K562 (cell line): ENCODE data around the gene RBMS1. TPM values are rescaled to one million over a fixed set of nuclear protein-coding genes. Genes with fewer than 3 reads are reported as not detected.

ENCODE experiments used
- ATAC-seq: fragments of 200-7000 bp; cut with Tn5 transposase; 3 replicates; pipeline ENCODE4 v1.9.1; 2020; ENCODE audit warnings: moderate library complexity
- BruUV-seq: library from RNA; stranded (reverse); fragments of 400-500 nt; replicated peaks from 2 replicates; lab custom pipeline; 2021; lab: Mats Ljungman, UMichigan
- CTCF ChIA-PET: fragments of 300-600 bp; formaldehyde crosslinking; extraction: SDS; loops from one replicate; lab custom pipeline; 2021; ENCODE audit warnings: low intra/inter-chr PET ratio; lab: Yijun Ruan, JAX
- POLR2A ChIA-PET: fragments of 300-600, 350-650 bp; sonication (Branson Sonifier 250); formaldehyde crosslinking; extraction: SDS; loops from one replicate; lab custom pipeline; 2021; ENCODE audit warnings: antibody characterized with exemption, inconsistent platforms; lab: Yijun Ruan, JAX
- DNase-seq, 4 experiments: peaks; one replicate each; pipeline versions ENCODE4 v3.0.0 to v3.0.0-alpha.2; 2011 to 2018; ENCODE audit warnings: low spot score in 3 of 4, mixed read lengths in 3 of 4; ENCODE audit errors: extremely low read depth in 1 of 4
- FAIRE-seq: peaks from 2 replicates; lab custom pipeline; 2011; peaks lifted over from hg19 to GRCh38; lab: Jason Lieb, UNC
- H2AFZ ChIP-seq: 2 replicates; pipeline ENCODE4 v1.6.0; 2011; ENCODE audit warnings: low read depth, low read length, control low read depth, inconsistent platforms
- H3K27ac ChIP-seq: fragments of 200-600 bp; 3 replicates; pipeline ENCODE4 v1.8.0; 2011; ENCODE audit warnings: low read depth, mild to moderate bottlenecking, control low read depth, inconsistent platforms, low read length, moderate library complexity, mixed read lengths; ENCODE audit errors: extremely low read depth
- H3K27me3 ChIP-seq, 2 experiments: fragments of 300-600 bp in 1 of 2; 2 replicates in 1 of 2; 3 replicates in 1 of 2; pipeline versions ENCODE4 v1.6.0 to v1.8.0; 2011; ENCODE audit warnings: inconsistent platforms in 2 of 2, low read length in 2 of 2, mild to moderate bottlenecking in 1 of 2, mixed read lengths in 1 of 2, moderate library complexity in 1 of 2; ENCODE audit not compliant: control insufficient read depth in 2 of 2, insufficient read depth in 2 of 2
- H3K36me3 ChIP-seq: fragments of 300-600 bp; 3 replicates; pipeline ENCODE4 v1.8.0; 2011; ENCODE audit warnings: mild to moderate bottlenecking, low read length, inconsistent platforms; ENCODE audit not compliant: control insufficient read depth, insufficient read depth
- H3K4me1 ChIP-seq, 2 experiments: fragments of 200-600 bp in 1 of 2; replicated peaks in 1 of 2; 2 replicates in 1 of 2; 3 replicates in 1 of 2; pipeline versions ENCODE4 v1.5.1 to v1.8.0; 2011; ENCODE audit warnings: inconsistent platforms in 2 of 2, low read length in 2 of 2, mild to moderate bottlenecking in 1 of 2, mixed read lengths in 1 of 2, moderate library complexity in 1 of 2; ENCODE audit not compliant: control insufficient read depth in 2 of 2, insufficient read depth in 2 of 2
- H3K4me2 ChIP-seq: 2 replicates; pipeline ENCODE4 v1.6.1; 2011; ENCODE audit warnings: low read length, control low read depth, inconsistent platforms, mixed read lengths; ENCODE audit not compliant: insufficient read depth
- H3K4me3 ChIP-seq: fragments of 200-600 bp; sonication (generic), shearing (Covaris generic); 2 replicates; pipeline ENCODE4 v1.5.1; 2016; ENCODE audit warnings: control low read depth, inconsistent platforms
- H3K79me2 ChIP-seq: fragments of 200-600 bp; 3 replicates; pipeline ENCODE4 v1.8.0; 2011; ENCODE audit warnings: low read length, inconsistent platforms; ENCODE audit not compliant: control insufficient read depth, insufficient read depth
- H3K9ac ChIP-seq, 2 experiments: 2 replicates each; pipeline versions ENCODE4 v1.6.0 to v1.6.1; 2011; ENCODE audit warnings: low read depth in 2 of 2, low read length in 2 of 2, control low read depth in 1 of 2, inconsistent platforms in 1 of 2, mild to moderate bottlenecking in 1 of 2, mixed read lengths in 1 of 2; ENCODE audit not compliant: insufficient read depth in 1 of 2
- H3K9me1 ChIP-seq: one replicate; pipeline ENCODE4 v1.6.0; 2011; ENCODE audit warnings: inconsistent platforms, mild to moderate bottlenecking, low read length, moderate library complexity; ENCODE audit not compliant: control insufficient read depth, insufficient read depth
- H3K9me3 ChIP-seq: replicated peaks from 2 replicates; pipeline ENCODE4 v1.5.1; 2011; ENCODE audit warnings: low read depth, low read length, inconsistent platforms; ENCODE audit not compliant: control insufficient read depth, insufficient read depth
- H4K20me1 ChIP-seq: replicated peaks from 2 replicates; pipeline ENCODE4 v1.6.1; 2011; ENCODE audit warnings: low read length, inconsistent platforms, mixed read lengths; ENCODE audit not compliant: control insufficient read depth, insufficient read depth
- ARID4B ChIP-seq: sonication (generic); formaldehyde crosslinking; IDR thresholded peaks from 2 replicates; pipeline ENCODE4 v1.8.0; 2022; ENCODE audit warnings: mild to moderate bottlenecking, missing genetic modification reagents
- BCOR ChIP-seq: fragments of 450-650 bp; IDR thresholded peaks from 2 replicates; pipeline ENCODE4 v1.6.1; 2016
- CTBP1 ChIP-seq: fragments of 450-650 bp; IDR thresholded peaks from 2 replicates; pipeline ENCODE4 v1.6.1; 2016; ENCODE audit warnings: borderline replicate concordance
- ETS1 ChIP-seq: conservative IDR thresholded peaks from 2 replicates; pipeline ENCODE4 v1.6.1; 2011; ENCODE audit warnings: low read depth, mild to moderate bottlenecking, low read length; ENCODE audit not compliant: control insufficient read depth
- GATAD2B ChIP-seq: fragments of 450-650 bp; IDR thresholded peaks from 2 replicates; pipeline ENCODE4 v1.6.1; 2017; ENCODE audit warnings: mild to moderate bottlenecking, borderline replicate concordance
- HIVEP1 ChIP-seq: fragments of 250-450 bp; sonication (Bioruptor Pico); IDR thresholded peaks from 2 replicates; pipeline ENCODE4 v1.4.0; 2020; ENCODE audit warnings: mild to moderate bottlenecking
- HNRNPUL1 ChIP-seq: fragments of 200-400 bp; formaldehyde crosslinking; IDR thresholded peaks from 2 replicates; pipeline ENCODE4 v1.6.1; 2017; ENCODE audit warnings: low read length
- MXI1 ChIP-seq: IDR thresholded peaks from 2 replicates; pipeline ENCODE4 v1.6.1; 2011; ENCODE audit warnings: low read depth, mild to moderate bottlenecking, improper control_type of control experiment, low read length
- NUFIP1 ChIP-seq: fragments of 450-650 bp; IDR thresholded peaks from 2 replicates; pipeline ENCODE4 v1.6.1; 2018; ENCODE audit not compliant: partially characterized antibody
- POLR2AphosphoS2 ChIP-seq: IDR thresholded peaks from 2 replicates; pipeline ENCODE4 v1.6.1; 2012; ENCODE audit warnings: low read length, improper control_type of control experiment
- PTRF ChIP-seq: fragments of 450-650 bp; IDR thresholded peaks from 2 replicates; pipeline ENCODE4 v1.6.1; 2016; ENCODE audit warnings: mild to moderate bottlenecking, missing genetic modification characterization, missing compliant biosample characterization
- RFX7 ChIP-seq: fragments of 250-450 bp; sonication (Bioruptor Pico); IDR thresholded peaks from 2 replicates; pipeline ENCODE4 v1.5.1; 2021; ENCODE audit warnings: mild to moderate bottlenecking
- U2AF2 ChIP-seq: fragments of 200-400 bp; formaldehyde crosslinking; optimal IDR thresholded peaks from 2 replicates; pipeline ENCODE3; 2017; ENCODE audit warnings: low read depth, mild to moderate bottlenecking, low read length
- ZFX ChIP-seq: sonication (generic); formaldehyde crosslinking; IDR thresholded peaks from 2 replicates; pipeline ENCODE4 v1.8.0; 2022; ENCODE audit warnings: mild to moderate bottlenecking, missing genetic modification reagents, moderate library complexity
- ZNF133 ChIP-seq: fragments of 250-450 bp; sonication (Bioruptor Pico); IDR thresholded peaks from 2 replicates; pipeline ENCODE4 v1.4.0; 2020; ENCODE audit warnings: mild to moderate bottlenecking
- ZNF764 ChIP-seq: fragments of 250-450 bp; sonication (Bioruptor Pico); IDR thresholded peaks from 2 replicates; pipeline ENCODE4 v1.4.0; 2020; ENCODE audit warnings: low read depth, mild to moderate bottlenecking, moderate library complexity
- ZNF778 ChIP-seq: fragments of 450-650 bp; formaldehyde crosslinking; IDR thresholded peaks from 2 replicates; pipeline ENCODE4 v1.4.0; 2020; ENCODE audit warnings: mild to moderate bottlenecking, moderate library complexity
- WGBS: fragments of 100-300 bp; shearing (Covaris generic); methylation state at CpG from one replicate; pipeline ENCODE4 v1.1.6; 2016; ENCODE audit warnings: low coverage, mixed read lengths; ENCODE audit not compliant: insufficient coverage; ENCODE audit errors: missing lambda C conversion rate; 5-methylcytosine and 5-hydroxymethylcytosine counted together
- in situ Hi-C: fragments of 300-500 bp; cut with MboI; formaldehyde crosslinking; loops from 4 replicates; pipeline ENCODE4 v1.15.0; 2018; ENCODE audit warnings: inconsistent platforms, mixed read lengths
- intact Hi-C: fragments of 100-400 bp; cut with micrococcal nuclease; formaldehyde crosslinking; loops from 2 replicates; pipeline ENCODE4 v1.14.2; 2022
- polyA plus RNA-seq, 8 experiments: library from polyadenylated mRNA; depleted of rRNA in 4 of 8; stranded (reverse) in 5 of 8; unstranded in 3 of 8; fragments of >200 nt; fragmentation: Nextera tagmentation in 2 of 8; fragmentation: Illumina TruSeq in 1 of 8; extraction: Ambion mirVana in 2 of 8; extraction: Trizol in 1 of 8; gene quantifications; 2 replicates each; pipeline versions ENCODE4 v1.2.1 to v1.2.3, GENCODE V29; 2011 to 2014; ENCODE audit warnings: inconsistent platforms in 1 of 8, missing spikeins in 1 of 8
- total RNA-seq, 7 experiments: library from RNA; depleted of rRNA in 6 of 7; stranded (reverse); fragments of >200 nt in 6 of 7; fragmentation: Illumina TruSeq in 2 of 7; extraction: Trizol in 2 of 7; gene quantifications; 2 replicates each; pipeline versions ENCODE4 v1.2.1 to v1.2.3, GENCODE V29; 2011 to 2021; ENCODE audit warnings: low replicate concordance in 1 of 7

Gene RBMS1
- total and polyA plus RNA-seq, 9 of the 15 experiments (the other 6 are each of a cell fraction or from before 2014, with no cell fraction given): 0.04 to 0.31 (median 0.09) TPM; not detected in 6

- TF ChIP-seq NUFIP1 (no peak), BCOR (no peak), HIVEP1 (CRISPR knock-in tag) (no peak), ZNF133 (CRISPR knock-in tag) (no peak), ZFX (CRISPR knock-in tag) (no peak), U2AF2 (no peak)
Measured at GRCh38 chr2:160459538-160460332, 33.9 kb downstream of the RBMS1 start (continued).

- no peaks in the 10 kb centered on the region for H3K4me1 ChIP-seq
- intact Hi-C loops: no loop called here
- TF ChIP-seq ARID4B (CRISPR knock-in tag): no peak
- TF ChIP-seq GATAD2B: no peak
- TF ChIP-seq MXI1: no peak
- TF ChIP-seq RFX7 (CRISPR knock-in tag): no peak
- TF ChIP-seq HNRNPUL1: no peak
- no peak for TF ChIP-seq ZNF764 (CRISPR knock-in tag)
- no peak for TF ChIP-seq PTRF (tag)
- no peak for TF ChIP-seq POLR2AphosphoS2
- no peak for TF ChIP-seq CTBP1
- no peak for TF ChIP-seq ZNF778
- TF ChIP-seq ETS1: no peak
Measured at GRCh38 chr2:160458718-160459453, 34.7 kb downstream of the RBMS1 start.

More at GRCh38 chr2:160458718-160459453, 34.7 kb downstream of the RBMS1 start:
- CTCF ChIA-PET: no interaction called here
- Histone ChIP-seq H3K27ac (no peak overlapping the region), H4K20me1 (no peaks in the 10 kb centered on the region), H3K27me3 (no peaks in the 10 kb centered on the region), H3K4me3 (no peak overlapping the region), H2AFZ (no peak overlapping the region), H3K9ac (no peak overlapping the region), H3K9me1 (no peaks in the 10 kb centered on the region), H3K9me3 (no peaks in the 10 kb centered on the region), H3K4me2 (no peak overlapping the region), H3K36me3 (no peaks in the 10 kb centered on the region), H3K79me2 (no peaks in the 10 kb centered on the region)
- in situ Hi-C loops: no loop called here
- 2% methylated on average over 10 of the region's 10 CpGs for whole genome bisulfite sequencing
- FAIRE-seq: no peak
- POLR2A ChIA-PET: no interaction called here
- DNase-seq: no peak
- no TSS peak for BruUV-seq
- ATAC-seq: no peak
